Vagina (tissue), 2 donors: ENCODE measurements around the gene OR51E2. TPM values are rescaled to one million over a fixed set of nuclear protein-coding genes. Genes with fewer than 3 reads are reported as not detected.

Experiments
- DNase-seq, 2 donors: peaks; one replicate each; pipeline ENCODE4 v3.0.0-alpha.2; 2017; ENCODE audit errors: extremely low spot score in 2 of 2
- H3K27ac ChIP-seq: fragments of 200-600 bp; sonication (generic); one replicate; pipeline ENCODE4 v1.5.1; 2019
- H3K27me3 ChIP-seq: fragments of 200-600 bp; sonication (generic); one replicate; pipeline ENCODE4 v1.5.1; 2019
- H3K36me3 ChIP-seq, 2 donors: fragments of 200-600 bp; sonication (generic); one replicate each; pipeline ENCODE4 v1.5.1; 2017 to 2019
- H3K4me1 ChIP-seq: fragments of 200-600 bp; sonication (generic); one replicate; pipeline ENCODE4 v1.5.1; 2019
- H3K4me3 ChIP-seq, 2 donors: fragments of 200-600 bp; sonication (generic); 1 replicate in 1 of 2; 2 replicates in 1 of 2; pipeline ENCODE4 v1.5.1; 2016 to 2019
- H3K9me3 ChIP-seq: fragments of 200-600 bp; sonication (generic); one replicate; pipeline ENCODE4 v1.5.1; 2019
- POLR2A ChIP-seq, 2 donors: fragments of 450-650 bp; IDR thresholded peaks; one replicate each; pipeline ENCODE4 v1.6.1; 2017; ENCODE audit warnings: antibody characterized with exemption in 2 of 2, mild to moderate bottlenecking in 2 of 2, moderate library complexity in 2 of 2
- POLR2AphosphoS5 ChIP-seq, 2 donors: sonication (generic); formaldehyde crosslinking; IDR thresholded peaks; one replicate each; pipeline ENCODE4 v1.9.0; 2017; ENCODE audit warnings: antibody characterized with exemption in 2 of 2, mild to moderate bottlenecking in 2 of 2, low read depth in 1 of 2; ENCODE audit not compliant: insufficient read depth in 1 of 2
- intact Hi-C: fragments of 100-400 bp; cut with DNase I; formaldehyde crosslinking; loops from one replicate; pipeline ENCODE4 v1.15.1; 2023
- total RNA-seq: library from RNA; depleted of rRNA; stranded (reverse); fragments of >200 nt; gene quantifications from one replicate; pipeline ENCODE4 v1.2.3, GENCODE V29; 2016
- TF ChIP-seq, protein P1 (sequence below), 3 experiments: fragments of 450-650 bp in 2 of 3; fragments of 200-600 bp in 1 of 3; sonication (generic) in 1 of 3; IDR thresholded peaks; one replicate each; pipeline ENCODE4 v1.5.1; 2017 to 2019; ENCODE audit warnings: antibody characterized with exemption in 3 of 3, mild to moderate bottlenecking in 2 of 3, moderate library complexity in 2 of 3

Gene OR51E2
- total RNA-seq, 1 donor from 2014 or later: 0.98 TPM

DNA sequence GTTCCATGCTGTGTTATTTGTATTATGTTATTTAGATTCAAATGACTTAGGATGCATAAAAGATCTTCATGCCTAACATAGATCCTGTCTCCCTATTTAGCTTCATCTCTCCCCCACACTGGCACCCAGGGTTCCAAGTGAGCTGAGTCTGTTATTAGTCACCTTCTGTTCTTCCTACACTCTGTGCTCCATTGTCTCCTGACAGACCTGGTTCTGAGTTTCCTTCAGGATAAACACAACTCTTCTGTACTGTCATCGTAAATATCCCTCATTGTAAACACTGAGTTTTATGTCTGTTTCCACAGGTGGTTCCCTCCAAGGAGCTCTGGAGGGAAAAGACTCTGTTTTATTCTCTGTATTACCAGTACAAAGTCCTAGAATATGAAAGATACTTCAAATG, 15.6 kb upstream of the OR51E2 start:
- DNase-seq: no peak
- H3K27me3 ChIP-seq: no peaks in the 10 kb centered on the region
- H3K4me1 ChIP-seq: no peaks in the 10 kb centered on the region
- no peak overlapping the region for H3K4me3 ChIP-seq
- no peak overlapping the region for H3K27ac ChIP-seq
- intact Hi-C loops: no loop called here
- TF ChIP-seq, protein P1, sequence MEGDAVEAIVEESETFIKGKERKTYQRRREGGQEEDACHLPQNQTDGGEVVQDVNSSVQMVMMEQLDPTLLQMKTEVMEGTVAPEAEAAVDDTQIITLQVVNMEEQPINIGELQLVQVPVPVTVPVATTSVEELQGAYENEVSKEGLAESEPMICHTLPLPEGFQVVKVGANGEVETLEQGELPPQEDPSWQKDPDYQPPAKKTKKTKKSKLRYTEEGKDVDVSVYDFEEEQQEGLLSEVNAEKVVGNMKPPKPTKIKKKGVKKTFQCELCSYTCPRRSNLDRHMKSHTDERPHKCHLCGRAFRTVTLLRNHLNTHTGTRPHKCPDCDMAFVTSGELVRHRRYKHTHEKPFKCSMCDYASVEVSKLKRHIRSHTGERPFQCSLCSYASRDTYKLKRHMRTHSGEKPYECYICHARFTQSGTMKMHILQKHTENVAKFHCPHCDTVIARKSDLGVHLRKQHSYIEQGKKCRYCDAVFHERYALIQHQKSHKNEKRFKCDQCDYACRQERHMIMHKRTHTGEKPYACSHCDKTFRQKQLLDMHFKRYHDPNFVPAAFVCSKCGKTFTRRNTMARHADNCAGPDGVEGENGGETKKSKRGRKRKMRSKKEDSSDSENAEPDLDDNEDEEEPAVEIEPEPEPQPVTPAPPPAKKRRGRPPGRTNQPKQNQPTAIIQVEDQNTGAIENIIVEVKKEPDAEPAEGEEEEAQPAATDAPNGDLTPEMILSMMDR (IDR thresholded peaks at IDR 0.05): no peak
- TF ChIP-seq POLR2A (IDR thresholded peaks at IDR 0.05): no peak
- no peak for TF ChIP-seq POLR2AphosphoS5 (IDR thresholded peaks at IDR 0.05; ENCODE audit: insufficient read depth in 1 of 2, low read depth in 1 of 2)
- H3K36me3 ChIP-seq: no peaks in the 10 kb centered on the region
- no peaks in the 10 kb centered on the region for H3K9me3 ChIP-seq

DNA sequence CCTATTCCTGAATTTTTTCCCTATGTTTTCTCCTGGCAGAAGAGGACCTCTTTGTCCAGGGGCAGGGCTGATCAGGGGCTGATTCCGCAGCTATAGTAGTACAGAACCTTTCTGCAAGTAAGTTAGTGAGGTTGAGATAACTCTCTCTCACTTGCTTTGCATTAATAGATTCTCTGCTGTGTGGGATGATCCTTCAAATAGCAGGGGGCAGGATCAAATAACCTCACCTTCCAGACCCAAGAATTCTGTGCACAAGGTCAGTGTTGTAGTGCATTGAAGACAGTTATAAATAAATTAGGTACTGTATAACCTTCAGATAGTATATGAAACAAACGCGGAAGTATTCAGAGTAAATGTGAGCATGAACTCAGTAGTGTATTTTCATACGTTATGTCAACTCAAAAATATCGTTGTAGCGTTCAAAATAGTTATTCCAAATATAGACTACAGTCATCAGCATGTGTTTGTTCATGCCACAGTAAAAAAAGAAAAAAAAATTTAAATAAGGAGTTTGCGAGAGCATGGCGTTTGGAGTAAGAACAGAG, 7.2 kb upstream of the OR51E2 start:
- Histone ChIP-seq H3K4me3 (no peak overlapping the region), H3K4me1 (no peaks in the 10 kb centered on the region), H3K27me3 (no peaks in the 10 kb centered on the region), H3K9me3 (no peaks in the 10 kb centered on the region), H3K36me3 (no peaks in the 10 kb centered on the region), H3K27ac (no peak overlapping the region)
- no peak for DNase-seq
- no peak for TF ChIP-seq POLR2A (IDR thresholded peaks at IDR 0.05)
- TF ChIP-seq POLR2AphosphoS5 (IDR thresholded peaks at IDR 0.05; ENCODE audit: insufficient read depth in 1 of 2, low read depth in 1 of 2): no peak
- TF ChIP-seq, protein P1 (IDR thresholded peaks at IDR 0.05): no peak
- intact Hi-C loops: no loop called here

DNA sequence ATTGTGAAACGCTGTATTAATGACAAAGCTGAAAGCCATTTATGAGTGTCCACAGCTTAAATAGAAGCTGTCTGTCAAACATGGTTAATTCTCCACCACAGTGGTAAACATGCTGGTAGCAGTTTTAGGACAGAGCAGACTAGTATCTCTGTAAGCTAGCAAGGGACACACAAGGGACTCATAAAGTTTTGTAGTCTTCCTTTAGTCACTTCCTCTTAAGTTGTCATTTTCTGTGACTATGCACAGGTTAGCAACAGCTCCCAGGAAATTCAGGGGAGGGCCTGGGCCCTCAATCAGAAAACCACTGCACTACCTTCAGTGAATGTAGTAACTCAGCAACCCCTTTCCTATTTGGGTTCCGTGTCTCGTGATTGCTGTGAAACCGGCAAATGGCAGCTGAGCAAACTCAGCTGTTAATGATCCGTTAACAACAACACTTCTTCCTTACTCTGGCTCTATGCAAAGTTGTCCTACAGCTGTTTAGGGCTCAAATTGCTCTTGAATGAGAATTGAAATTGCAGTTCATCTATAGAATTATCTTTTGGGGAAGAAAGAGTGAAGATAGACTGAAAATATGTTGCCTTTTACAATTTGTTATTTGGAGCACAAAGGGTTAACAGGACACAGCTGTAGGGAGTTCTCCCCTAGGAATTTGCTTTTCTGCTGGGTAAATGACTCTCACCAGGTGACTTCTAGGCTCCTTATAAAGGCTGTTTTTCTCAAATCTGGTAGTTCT, 6.6 kb upstream of the OR51E2 start, which contains the start of gene MMP26:
Gene MMP26, plus strand, starts transcription at position 731 of the 736 bp plus-strand sequence.
- Histone ChIP-seq H3K9me3 (no peaks in the 10 kb centered on the region), H3K27me3 (no peaks in the 10 kb centered on the region), H3K27ac (no peak within 1 kb of the TSS), H3K4me3 (no peak within 1 kb of the TSS), H3K4me1 (no peaks in the 10 kb centered on the region), H3K36me3 (no peaks in the 10 kb centered on the region)
- TF ChIP-seq POLR2A (IDR thresholded peaks at IDR 0.05) (no peak), POLR2AphosphoS5 (IDR thresholded peaks at IDR 0.05; ENCODE audit: insufficient read depth in 1 of 2, low read depth in 1 of 2) (no peak)
- TF ChIP-seq, protein P1 (IDR thresholded peaks at IDR 0.05): no peak
- intact Hi-C loops: no loop called here
- no peak for DNase-seq

DNA sequence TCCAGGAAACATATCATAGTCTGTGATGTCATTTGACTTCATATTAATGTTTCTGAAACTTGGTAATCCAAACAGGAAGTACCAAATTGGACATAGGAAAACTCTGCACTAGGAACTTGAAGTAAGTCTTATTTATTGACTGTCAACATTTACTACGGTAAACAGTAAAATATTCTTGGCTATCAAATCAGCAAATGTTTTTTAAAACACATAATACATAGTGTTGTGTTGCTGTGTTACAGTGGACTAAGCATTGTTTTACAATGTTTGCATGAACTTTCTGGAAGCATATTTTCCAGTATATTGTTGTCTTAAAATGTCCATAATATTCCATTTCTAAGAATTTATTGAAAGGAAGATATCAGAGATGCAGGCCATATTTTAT, 2.8 kb upstream of the OR51E2 start:
- H3K27ac ChIP-seq: no peak overlapping the region
- no peaks in the 10 kb centered on the region for H3K4me1 ChIP-seq
- H3K9me3 ChIP-seq: no peaks in the 10 kb centered on the region
- no peak overlapping the region for H3K4me3 ChIP-seq
- no peaks in the 10 kb centered on the region for H3K36me3 ChIP-seq
- no peaks in the 10 kb centered on the region for H3K27me3 ChIP-seq
- intact Hi-C loops: no loop called here
- no peak for TF ChIP-seq POLR2AphosphoS5 (IDR thresholded peaks at IDR 0.05; ENCODE audit: insufficient read depth in 1 of 2, low read depth in 1 of 2)
- TF ChIP-seq, protein P1 (IDR thresholded peaks at IDR 0.05): no peak
- no peak for TF ChIP-seq POLR2A (IDR thresholded peaks at IDR 0.05)
- DNase-seq: no peak
